HG03135 (cell line): ENCODE measurements around the gene ZFP91.

Source experiments
- ATAC-seq: cut with Tn5 transposase; IDR thresholded peaks from one replicate; pipeline ENCODE4 v1.9.1; 2021; ENCODE audit warnings: mild to moderate bottlenecking, moderate library complexity; ENCODE audit not compliant: unreplicated experiment

The ZFP91 gene

DNA sequence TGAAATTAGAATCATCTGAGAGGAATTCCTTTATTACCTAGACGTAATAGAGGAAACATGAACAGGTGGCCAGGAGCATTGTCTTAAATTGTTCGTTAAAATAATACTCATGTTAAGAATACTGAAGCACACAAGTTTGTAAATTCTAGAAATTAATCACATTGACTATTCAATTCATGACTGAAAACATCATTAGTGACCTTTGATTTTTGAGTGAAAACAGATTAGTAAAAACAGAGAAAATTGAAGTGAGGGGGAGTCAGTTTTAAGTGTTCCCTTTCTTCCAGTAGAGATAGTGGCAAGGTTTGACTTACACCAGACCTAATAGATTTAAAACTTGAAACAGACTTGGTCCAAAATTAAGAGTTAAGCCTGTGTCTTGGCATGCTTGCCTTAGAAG is 1.4 kb downstream of the ZFP91 start:
- ATAC-seq = no peak

DNA sequence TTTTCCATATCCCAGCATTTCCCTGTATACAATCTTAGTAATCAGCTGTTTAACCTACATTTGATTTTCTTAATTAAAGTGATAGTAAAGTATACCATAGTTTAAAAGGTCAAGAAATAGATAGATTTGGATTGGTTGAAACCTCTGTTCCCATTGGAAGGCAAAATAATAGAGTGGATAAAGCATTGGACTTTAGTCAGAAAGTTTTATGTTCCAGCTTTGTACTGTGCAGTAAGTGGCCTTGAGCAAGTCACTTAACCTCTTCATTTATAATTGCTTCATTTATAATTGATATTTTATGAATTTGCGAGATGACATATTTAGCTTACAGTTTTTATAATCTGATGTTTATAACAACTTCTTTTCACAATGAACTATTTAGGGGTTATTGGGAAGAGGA is 3.6 kb downstream of the ZFP91 start:
- ATAC-seq = no peak

DNA sequence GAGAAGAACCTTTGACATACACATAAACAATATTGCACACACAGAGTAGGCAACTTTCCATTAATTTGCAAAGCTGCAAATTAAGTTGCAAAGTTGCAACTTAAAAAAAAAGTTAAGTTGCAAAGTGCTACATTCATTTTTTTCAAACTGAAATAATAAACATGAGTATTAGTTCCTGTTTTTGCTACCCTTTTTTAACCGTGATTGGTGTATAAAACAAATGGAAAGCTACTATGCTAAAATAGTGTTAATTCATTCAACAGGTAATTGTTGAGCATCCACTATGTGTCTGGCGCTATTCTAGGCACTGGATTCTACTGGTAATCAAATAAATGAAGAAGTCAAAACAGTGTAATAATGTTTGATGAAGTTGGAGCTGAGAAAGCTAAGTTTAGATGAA is 8.1 kb downstream of the ZFP91 start:
- no peak for ATAC-seq

DNA sequence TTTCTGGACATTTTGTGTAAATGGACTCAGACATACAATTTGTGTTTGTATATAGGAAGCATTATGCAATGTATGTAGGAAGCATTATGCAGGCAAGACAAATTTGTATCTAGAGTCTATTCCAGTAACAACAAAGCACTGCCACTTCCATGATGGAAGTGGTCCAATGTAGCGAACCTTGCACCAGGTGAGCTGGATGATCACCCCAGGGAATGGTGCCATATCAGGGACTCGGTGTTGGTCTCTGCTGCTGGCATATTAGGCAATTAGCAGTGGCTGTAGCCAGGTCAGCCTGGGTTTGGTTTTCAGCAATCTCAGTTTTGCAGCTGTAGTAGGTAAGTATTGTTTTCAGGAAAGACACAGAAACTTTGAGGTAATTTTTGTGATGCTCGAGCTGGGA is 12.8 kb downstream of the ZFP91 start:
- ATAC-seq = no peak

DNA sequence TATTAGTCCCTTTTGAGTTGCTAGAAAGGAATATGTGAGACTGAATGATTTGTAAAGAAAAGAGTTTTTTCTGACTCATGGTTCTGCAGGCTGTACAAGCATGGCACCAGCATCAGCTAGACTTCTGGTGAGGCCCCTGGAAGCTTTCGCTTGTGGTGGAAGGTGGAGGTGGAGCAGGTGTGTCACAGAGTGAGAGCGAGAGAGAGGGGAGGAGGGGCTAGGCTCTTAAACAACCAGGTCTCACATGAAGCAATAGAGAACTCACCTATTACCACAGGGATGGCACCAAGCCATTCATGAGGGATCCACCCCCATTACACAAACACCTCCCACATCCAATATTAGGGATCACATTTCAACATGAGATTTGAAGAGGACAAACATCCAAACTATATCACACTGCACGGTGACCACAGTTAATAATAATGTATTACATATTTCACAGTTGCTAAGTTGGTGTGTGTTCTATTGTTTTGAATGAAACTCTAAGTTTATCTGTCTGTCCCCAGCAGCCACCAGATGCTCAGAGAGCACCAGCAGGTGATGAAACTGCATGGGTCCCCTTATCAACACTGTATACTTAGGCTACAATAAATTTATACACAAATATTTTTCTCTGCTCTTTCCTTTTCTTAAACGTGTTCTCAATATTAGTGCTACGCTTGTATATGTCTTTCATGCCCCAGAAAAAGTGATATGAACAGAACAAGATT is 14.1 kb downstream of the ZFP91 start:
- ATAC-seq = no peak

DNA sequence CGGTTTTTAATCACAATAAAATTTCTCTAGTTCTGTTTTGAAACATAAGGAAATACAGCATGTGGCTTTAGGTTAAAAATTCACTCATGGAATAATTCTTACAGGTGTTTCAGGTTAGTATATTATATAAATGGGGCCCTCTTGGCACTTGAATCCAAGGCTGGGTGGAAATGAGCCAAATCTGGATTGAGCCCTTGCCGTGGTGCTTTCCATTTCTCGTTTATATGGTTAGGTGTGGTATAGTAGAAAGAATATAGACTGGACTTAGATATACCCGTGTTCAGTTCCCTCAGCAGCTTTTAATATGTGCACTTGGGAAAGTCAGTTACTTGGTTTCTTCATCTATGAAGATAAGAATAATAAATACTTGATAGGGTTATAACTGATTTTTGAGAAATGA is 16.0 kb downstream of the ZFP91 start:
- ATAC-seq = no peak

DNA sequence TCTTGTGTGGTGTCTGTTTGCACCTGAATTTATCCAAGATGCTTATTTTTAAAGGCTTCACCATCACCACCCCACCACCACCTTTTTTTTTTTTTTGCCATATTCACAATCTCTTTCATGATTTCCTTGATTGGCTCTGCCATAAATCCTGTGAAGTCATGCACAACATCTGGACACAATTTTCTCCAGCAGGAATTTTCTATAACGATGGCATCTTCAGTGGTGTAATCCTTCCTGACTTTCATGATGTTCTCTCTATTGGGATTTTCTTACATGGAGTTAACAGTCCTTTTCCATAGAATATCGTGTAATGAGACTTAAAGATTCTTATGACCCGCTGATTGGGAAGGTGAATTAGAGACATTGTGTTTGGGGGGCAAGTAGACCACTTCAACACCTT is 17.8 kb downstream of the ZFP91 start:
- no peak for ATAC-seq

DNA sequence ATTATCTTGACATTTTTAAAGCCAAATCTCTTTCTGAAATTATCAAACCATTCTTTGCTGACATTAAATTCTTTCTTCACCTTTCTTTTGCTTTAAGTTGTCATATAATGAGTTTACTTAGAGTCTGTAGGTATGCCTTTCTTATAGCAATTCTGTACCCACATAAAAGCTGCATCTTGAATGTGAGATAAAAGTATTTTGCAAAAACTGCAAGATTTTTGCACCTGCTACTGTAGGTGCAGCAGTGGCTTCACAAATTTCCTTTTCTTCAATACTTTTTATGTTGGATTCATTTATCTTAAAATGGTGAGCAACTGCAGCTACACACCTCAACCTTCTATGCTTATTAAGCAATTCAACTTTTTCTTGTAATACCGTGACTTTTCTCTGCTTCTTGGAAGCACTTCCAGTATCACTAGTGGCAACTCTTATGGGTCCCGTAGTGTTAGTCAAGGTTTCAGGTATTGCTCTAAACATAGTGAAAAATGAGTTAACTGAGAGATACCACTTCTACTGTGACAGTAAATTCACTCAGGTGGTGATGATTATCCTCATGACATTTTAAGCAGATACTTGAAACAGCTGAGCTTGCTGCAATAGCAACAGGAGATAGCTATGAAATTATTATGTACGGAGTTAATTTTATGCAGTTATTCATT is 18.8 kb downstream of the ZFP91 start:
- ATAC-seq = no peak

DNA sequence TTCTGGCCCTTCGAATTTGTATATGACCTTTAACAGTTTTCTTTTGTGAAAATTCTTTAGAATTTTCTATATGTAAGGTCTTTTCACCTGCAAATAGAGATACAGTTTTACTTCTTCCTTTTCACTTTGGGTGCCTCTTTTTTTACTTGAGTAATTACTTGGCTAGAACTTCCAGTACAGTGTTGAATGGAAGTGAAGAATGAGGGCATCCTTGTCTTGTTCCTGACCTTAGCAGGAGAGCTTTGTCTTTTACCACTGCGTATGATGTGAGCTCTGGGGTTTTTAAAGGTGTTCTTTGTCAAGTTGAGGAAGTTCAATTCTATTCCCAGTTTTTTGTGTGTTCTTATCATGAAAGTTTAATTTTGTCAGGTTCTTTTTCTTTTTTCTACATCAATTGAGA is 21.6 kb downstream of the ZFP91 start:
- ATAC-seq = no peak

DNA sequence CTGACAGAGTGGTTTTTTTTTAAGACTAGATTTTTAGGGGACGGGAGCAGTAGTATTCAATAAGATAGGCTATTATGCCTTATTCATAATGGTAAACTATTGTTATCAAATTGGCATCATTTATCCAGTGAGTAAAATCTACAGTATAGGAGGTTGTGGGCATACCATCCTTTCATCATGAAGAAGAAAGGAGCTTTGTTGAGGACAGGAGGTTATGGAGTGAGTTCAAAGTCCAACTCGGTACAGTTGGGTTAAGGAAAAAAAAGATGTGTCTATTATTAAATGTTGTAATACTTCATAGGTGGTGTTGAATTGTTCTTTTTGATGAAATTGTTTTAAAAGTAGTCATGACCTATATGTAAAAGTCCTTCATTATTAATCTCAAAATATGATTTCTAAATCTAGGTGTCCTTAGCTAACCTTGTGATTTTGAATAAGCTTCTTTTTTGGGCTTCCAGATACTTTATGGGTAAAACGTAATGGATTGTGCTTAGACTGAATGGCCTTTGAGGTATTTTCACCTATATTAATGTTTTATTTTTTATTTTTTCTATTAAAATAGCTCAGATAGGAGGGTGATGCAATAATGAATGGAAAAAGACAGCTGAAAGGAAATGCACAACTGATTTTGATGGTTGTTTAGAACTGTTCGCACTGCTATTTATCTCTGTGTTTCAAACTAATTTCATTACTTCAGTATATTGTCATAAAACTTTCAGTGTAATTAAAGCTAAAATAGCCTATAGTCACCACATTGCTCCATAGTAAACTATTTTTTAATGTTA is 28.3 kb downstream of the ZFP91 start:
- ATAC-seq = no peak

DNA sequence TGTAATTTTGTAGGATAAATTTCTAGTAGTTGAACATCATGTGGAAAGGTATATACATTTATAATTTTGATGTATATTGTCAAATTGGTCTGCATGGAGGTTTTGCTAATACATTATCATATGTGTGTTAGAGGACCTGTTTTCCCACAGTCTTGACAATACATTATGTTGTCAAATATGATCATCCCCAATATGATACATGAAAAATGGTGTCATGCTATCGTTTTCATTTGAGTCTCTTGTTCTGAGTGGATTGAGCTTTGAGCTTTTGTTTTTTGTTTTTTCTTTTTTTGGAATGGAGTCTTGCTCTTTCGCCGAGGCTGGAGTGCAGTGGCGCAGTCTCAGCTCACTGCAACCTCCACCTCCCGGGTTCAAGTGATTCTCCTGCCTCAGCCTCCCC is 29.5 kb downstream of the ZFP91 start:
- ATAC-seq = no peak

DNA sequence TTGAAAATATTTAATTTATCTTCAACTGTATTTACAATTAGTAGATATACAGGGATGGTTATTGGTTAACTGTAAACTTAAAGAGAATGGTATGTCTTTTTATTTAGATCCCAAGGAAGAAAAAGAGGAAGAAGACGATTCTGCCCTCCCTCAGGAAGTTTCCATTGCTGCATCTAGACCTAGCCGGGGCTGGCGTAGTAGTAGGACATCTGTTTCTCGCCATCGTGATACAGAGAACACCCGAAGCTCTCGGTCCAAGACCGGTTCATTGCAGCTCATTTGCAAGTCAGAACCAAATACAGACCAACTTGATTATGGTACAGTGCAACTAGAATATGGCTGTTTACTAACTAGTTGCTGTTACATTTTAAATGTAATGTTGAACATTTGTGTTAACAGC is 30.9 kb downstream of the ZFP91 start:
- ATAC-seq = no peak

DNA sequence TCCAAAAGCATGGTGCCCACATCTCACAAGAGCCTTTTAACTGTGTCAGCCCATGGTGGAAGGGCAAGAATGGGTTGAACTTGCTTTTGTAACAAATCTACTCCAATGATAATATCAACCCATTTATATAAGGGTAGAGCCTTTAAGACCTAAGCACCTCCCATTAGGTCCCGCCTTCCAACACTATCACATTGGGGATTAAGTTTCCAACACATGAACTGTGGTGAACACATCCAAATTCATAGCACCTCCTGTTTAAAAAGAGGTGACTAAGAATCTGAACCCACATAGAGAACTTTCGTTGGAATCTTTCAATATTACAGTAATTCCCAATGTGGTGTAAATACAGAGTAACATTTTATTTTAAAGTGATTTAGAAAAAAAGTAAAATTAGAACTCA is 34.4 kb downstream of the ZFP91 start:
- no peak for ATAC-seq

DNA sequence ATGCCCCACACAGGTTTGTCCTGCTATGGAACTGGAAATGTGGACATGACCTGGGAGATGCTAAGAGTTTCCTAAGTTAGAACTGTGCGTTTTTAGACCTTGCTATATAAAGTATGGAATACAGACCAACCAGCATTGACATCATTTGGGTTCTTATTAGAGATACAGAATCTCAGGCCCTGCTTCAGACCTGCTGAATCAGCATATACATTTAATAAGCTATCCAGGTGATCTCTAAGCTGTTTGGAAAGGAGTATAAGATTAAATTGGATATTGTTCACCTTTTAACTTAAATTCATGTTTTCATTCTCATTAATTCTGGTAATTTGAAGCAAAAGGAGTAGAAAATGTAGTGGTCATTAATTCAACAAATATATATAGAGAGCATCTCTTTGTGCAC is 36.7 kb downstream of the ZFP91 start:
- ATAC-seq = no peak

DNA sequence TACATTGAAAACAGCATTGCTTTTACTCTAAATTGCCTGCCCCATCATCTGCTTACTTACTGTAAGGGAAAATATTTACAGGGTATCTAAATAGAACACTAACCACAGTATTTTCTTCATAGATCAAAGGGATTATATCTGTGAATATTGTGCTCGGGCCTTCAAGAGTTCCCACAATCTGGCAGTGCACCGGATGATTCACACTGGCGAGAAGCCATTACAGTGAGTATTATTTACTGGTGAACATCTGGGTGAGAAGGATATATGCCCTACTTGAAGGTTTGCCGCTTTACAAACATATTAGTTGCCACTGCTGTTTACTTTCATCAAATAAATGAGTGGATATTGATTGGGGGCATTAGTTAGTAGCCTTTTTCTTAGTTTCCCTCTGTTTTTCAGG is 37.7 kb downstream of the ZFP91 start:
- no peak for ATAC-seq

DNA sequence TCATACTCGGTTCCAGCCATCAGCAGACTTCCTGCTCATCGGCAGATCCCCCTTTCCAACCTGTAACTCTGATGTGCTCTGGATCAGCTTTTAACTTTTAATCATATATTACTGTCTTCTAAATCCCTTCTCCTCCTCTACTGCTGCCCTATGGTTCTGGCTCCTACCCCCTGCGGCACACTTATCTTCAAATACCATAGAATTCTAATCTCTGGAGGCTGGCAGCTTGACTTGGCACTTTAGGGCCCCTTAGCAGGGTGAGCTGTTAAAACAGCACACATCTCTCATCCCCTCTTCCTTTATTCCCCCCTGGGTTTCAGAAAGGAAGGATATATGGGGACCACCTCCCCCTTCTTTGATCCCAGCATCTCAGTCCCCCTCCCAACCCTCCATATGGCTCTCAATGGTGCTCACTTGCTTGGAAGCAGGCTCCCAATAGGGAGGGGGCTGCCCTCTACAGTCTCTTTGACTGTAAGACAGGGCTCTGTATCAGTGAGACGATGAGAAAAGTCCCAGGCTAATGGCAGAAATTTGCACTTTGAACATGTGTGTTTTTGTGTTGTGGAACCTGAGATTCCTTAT is 39.2 kb downstream of the ZFP91 start:
- no peak for ATAC-seq

DNA sequence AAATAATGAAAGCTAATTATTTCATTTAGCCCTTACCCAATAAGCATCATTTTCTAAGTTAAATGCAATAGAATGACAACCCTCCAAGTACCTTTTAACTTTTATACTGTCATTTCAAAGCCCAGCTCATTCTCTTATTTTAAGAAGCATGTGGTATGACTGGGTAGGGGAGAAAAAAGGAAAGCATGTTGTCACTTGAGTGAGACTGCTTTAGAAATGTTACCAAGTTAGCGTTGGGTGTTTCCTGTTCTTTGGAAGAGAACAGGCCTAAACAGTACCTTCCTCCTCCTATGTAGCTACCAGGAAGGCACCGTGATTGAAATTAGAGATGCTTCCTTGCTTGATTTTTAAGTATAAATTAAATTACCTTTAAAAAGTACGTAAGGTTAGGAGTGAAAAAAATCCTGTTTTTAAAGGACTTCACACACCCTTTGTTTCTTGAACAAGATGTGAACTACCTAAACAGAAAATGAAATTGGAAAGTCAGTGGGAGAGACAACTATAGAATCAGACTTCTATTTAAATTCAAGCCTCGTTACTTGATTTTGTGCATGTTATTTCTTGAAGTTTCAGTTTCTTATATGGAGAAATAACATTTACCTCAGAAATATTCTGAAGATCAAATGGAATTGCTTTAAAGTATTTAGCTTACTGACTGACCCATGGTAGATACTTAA is 42.9 kb downstream of the ZFP91 start:
- no peak for ATAC-seq

DNA sequence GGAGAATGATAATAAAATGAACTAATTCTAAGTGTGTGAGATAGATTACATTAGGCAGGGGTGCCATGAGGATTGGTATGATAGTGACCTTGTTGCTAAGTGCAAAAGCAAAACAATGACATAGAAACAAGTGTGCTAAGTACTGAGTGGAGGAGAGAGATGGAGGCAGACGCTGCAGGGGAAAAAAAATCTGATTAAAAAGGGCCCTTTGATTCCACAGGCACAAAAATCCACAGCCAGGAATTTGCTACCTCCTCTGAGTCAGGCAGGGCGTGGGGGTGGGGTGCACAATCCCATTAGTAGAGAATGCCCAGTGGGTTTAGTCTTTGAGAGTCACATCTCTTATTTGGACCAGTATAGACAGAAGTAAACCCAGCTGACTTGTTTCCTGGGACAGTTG is 43.5 kb downstream of the ZFP91 start, which contains the start of gene CNTF:
Gene CNTF (plus strand): TSS at position 322 of the 400 bp plus-strand sequence. CDS start 88 bp downstream, outside the sequence.
- ATAC-seq = no peak

DNA sequence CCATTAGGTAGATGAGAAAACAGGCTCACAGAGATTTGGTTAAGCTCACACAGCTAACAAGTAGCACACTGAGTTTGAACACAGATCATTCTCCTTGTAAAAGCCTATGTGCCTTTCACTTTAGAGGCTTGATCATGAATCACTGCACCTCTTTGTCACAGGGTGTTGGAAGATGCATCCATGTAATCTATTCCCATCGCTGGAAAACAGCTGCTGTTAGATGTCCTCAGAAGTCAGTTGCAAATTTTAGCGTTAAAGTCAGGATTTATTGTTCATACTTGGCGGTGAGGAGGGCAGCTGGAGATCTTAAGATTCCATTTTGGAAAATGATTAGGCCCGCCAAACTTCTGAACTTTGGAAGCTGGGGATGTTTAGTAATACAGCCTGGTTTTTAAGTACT is 46.2 kb downstream of the ZFP91 start:
- no peak for ATAC-seq

DNA sequence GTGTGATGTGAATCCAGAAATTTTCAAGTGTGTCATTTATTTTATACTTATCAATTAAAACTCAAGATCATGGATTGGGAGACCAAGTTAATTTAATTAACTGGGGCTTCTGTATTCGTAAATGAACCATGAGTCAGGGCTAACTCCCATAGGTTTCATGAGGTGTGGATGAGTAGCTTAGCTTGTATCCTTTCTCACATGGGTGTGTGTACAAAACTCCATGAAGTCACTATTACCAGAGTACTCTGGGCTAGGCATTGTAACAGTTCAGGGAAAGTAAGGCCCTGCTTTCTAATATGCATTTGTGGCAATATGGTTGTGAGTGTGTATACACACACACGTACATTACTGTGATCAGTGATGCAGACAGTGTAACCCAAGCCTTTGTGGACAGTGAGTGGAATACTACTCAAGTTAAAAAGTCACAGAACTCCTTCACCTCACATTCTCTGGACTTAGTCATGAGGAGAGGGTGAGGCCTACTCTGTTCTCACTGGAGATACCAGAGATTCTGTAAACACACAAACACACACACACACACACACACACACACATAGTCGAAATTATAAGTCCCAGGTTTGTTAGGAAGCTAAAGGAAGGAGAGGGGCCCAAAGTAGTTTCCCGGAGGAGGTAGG is 47.1 kb downstream of the ZFP91 start:
- ATAC-seq = no peak
